Mucosa of stomach (tissue), 1 donor: ENCODE results near the gene ANKRD44.

Experiments
- H3K27me3 ChIP-seq: one replicate; pipeline ENCODE4 v1.7.0; 2013; ENCODE audit warnings: mild to moderate bottlenecking, low read length; ENCODE audit not compliant: control insufficient read depth, insufficient read depth
- H3K36me3 ChIP-seq: one replicate; pipeline ENCODE4 v1.7.0; 2013; ENCODE audit warnings: low read length; ENCODE audit not compliant: control insufficient read depth, insufficient read depth
- H3K4me1 ChIP-seq: one replicate; pipeline ENCODE4 v1.7.0; 2013; ENCODE audit warnings: mild to moderate bottlenecking, low read length; ENCODE audit not compliant: control insufficient read depth, insufficient read depth
- H3K4me3 ChIP-seq: one replicate; pipeline ENCODE4 v1.7.0; 2013; ENCODE audit warnings: low read length
- H3K9ac ChIP-seq: one replicate; pipeline ENCODE4 v1.7.0; 2013; ENCODE audit warnings: mild to moderate bottlenecking, low read length, moderate library complexity
- H3K9me3 ChIP-seq: one replicate; pipeline ENCODE4 v1.7.0; 2013; ENCODE audit warnings: mild to moderate bottlenecking, low read length, moderate library complexity; ENCODE audit not compliant: control insufficient read depth
- donor health status: Pancreatic carcinoma.

The ANKRD44 gene

DNA sequence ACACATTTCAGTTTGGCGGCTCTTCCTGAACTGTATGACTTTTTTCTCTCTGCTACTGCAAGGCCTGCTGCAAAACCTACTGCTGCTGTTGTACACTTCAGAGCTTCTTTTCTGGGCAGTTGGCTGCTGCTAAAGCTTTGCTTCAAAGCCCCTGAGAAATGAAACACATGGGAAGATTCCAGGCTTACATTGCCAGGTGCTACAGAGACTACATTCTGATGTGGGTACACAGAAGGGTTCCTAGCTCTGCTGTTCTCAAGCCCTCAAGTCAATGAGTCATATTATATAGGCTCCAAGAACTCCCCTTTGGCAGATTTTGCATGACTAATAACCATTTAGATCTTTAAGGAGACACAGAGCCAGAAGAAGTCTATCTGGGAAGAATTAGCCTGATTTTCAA, 371.2 kb downstream of the ANKRD44 start:
- H3K36me3 ChIP-seq, result no peaks in the 10 kb centered on the region
- no peaks in the 10 kb centered on the region for H3K27me3 ChIP-seq
- H3K9ac ChIP-seq, result no peak overlapping the region
- H3K9me3 ChIP-seq, result no peaks in the 10 kb centered on the region
- H3K4me1 ChIP-seq, result no peaks in the 10 kb centered on the region
- H3K4me3 ChIP-seq, result no peak overlapping the region
